Measurements from ENCODE around the gene RAB4B. TPM values are rescaled to one million over a fixed set of nuclear protein-coding genes. Genes with fewer than 3 reads are reported as not detected.
A peak's percentile ranks its signal among the peaks of the same experiment; 100 is the strongest.
"Not testable (repeated sequence)": the region's sequence is repeated elsewhere in the genome, so short reads cannot be mapped to it uniquely, and the experiment has no call there.

The RAB4B gene
- total RNA-seq, 1 donor from 2014 or later, result 29.2 TPM

DNA sequence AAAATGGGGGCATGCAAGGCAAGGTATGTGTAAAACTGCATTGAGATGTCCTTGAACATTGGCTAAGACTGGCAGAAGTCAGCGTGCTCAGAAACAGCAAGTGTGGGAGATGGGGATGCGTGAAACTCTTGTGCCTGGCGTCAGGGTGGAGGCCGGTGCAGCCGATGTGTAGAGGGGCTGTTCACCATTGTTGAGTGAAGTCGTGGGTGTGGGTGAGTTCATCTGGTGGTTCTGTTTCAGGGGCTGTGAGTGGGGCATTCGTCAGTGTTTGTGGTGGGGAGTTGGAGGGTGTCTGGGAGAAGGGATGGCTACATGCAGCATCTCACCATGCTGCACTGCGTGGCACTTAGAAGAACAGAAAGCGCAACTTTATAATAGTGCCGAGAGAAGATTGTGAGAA is 14.1 kb upstream of the RAB4B start:
- Mint-ChIP-seq H3K4me3 (ENCODE audit: unreplicated experiment) (peak overlapping the region; percentile 3), H3K9me3 (ENCODE audit: unreplicated experiment) (no peaks in the 10 kb centered on the region), H3K27ac (ENCODE audit: unreplicated experiment) (peak overlapping the region; percentile 19), H3K36me3 (ENCODE audit: low read depth, unreplicated experiment) (peaks cover 47% of the 10 kb centered on the region), H3K4me1 (ENCODE audit: unreplicated experiment) (peaks cover 43% of the 10 kb centered on the region), H3K27me3 (ENCODE audit: unreplicated experiment) (peaks cover 17% of the 10 kb centered on the region)
- TF ChIP-seq, protein P1, sequence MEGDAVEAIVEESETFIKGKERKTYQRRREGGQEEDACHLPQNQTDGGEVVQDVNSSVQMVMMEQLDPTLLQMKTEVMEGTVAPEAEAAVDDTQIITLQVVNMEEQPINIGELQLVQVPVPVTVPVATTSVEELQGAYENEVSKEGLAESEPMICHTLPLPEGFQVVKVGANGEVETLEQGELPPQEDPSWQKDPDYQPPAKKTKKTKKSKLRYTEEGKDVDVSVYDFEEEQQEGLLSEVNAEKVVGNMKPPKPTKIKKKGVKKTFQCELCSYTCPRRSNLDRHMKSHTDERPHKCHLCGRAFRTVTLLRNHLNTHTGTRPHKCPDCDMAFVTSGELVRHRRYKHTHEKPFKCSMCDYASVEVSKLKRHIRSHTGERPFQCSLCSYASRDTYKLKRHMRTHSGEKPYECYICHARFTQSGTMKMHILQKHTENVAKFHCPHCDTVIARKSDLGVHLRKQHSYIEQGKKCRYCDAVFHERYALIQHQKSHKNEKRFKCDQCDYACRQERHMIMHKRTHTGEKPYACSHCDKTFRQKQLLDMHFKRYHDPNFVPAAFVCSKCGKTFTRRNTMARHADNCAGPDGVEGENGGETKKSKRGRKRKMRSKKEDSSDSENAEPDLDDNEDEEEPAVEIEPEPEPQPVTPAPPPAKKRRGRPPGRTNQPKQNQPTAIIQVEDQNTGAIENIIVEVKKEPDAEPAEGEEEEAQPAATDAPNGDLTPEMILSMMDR (IDR thresholded peaks at IDR 0.05; ENCODE audit: unreplicated experiment), result no peak
- no peak for DNase-seq (ENCODE audit: low spot score)

DNA sequence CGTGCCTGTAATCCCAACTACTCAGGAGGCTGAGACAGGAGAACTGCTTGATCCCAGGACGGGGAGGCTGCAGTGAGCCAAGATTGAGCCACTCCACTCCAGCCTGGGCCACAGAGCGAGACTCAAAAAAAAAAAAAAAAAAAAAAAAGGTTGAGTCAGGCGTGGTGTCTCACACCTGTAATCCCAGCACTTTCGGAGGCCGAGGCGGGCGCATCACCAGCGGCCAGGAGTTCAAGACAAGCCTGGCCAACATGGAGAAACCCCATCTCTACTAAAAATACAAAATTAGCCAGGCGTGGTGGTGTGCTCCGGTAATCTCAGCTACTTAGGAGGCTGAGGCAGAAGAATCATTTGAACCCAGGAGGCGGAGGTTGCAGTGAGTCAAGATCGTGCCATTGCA is 11.7 kb upstream of the RAB4B start:
- peaks cover 43% of the 10 kb centered on the region for H3K36me3 Mint-ChIP-seq (ENCODE audit: low read depth, unreplicated experiment)
- not testable (repeated sequence) for H3K27ac Mint-ChIP-seq (ENCODE audit: unreplicated experiment); H3K9me3 Mint-ChIP-seq (ENCODE audit: unreplicated experiment)

DNA sequence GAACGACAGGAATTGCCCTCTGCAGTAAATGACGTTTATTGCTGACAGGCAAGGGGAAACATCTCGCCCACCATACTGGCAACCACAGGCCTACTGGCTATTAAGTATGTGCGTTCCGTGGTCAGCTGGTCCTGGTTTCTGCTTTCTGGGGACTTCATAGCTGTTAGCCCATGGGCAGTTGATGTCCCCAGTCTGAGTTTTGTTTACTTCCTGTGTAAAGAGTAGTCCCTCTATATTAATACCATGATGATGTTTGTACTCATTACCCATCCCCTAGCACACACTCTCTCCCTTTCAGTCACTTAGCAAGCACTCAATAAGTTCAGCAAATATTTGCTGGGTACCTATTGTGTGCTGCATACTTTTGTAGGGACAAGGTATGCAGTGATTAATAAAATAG is 9.2 kb upstream of the RAB4B start:
- H3K36me3 Mint-ChIP-seq (ENCODE audit: low read depth, unreplicated experiment), result peaks cover 33% of the 10 kb centered on the region
- H3K9me3 Mint-ChIP-seq (ENCODE audit: unreplicated experiment), result no peaks in the 10 kb centered on the region
- H3K27me3 Mint-ChIP-seq (ENCODE audit: unreplicated experiment), result peaks cover 5% of the 10 kb centered on the region
- no peak overlapping the region for H3K27ac Mint-ChIP-seq (ENCODE audit: unreplicated experiment)
- H3K4me3 Mint-ChIP-seq (ENCODE audit: unreplicated experiment), result no peak overlapping the region
- H3K4me1 Mint-ChIP-seq (ENCODE audit: unreplicated experiment), result peaks cover 17% of the 10 kb centered on the region
- TF ChIP-seq, protein P1 (IDR thresholded peaks at IDR 0.05; ENCODE audit: unreplicated experiment), result no peak
- DNase-seq (ENCODE audit: low spot score), result no peak

More for the DNA sequence above, 11.7 kb upstream of the RAB4B start:
- peaks cover 30% of the 10 kb centered on the region for H3K4me1 Mint-ChIP-seq (ENCODE audit: unreplicated experiment)
- not testable (repeated sequence) for DNase-seq (ENCODE audit: low spot score); H3K4me3 Mint-ChIP-seq (ENCODE audit: unreplicated experiment)
- H3K27me3 Mint-ChIP-seq (ENCODE audit: unreplicated experiment), result peaks cover 15% of the 10 kb centered on the region

DNA sequence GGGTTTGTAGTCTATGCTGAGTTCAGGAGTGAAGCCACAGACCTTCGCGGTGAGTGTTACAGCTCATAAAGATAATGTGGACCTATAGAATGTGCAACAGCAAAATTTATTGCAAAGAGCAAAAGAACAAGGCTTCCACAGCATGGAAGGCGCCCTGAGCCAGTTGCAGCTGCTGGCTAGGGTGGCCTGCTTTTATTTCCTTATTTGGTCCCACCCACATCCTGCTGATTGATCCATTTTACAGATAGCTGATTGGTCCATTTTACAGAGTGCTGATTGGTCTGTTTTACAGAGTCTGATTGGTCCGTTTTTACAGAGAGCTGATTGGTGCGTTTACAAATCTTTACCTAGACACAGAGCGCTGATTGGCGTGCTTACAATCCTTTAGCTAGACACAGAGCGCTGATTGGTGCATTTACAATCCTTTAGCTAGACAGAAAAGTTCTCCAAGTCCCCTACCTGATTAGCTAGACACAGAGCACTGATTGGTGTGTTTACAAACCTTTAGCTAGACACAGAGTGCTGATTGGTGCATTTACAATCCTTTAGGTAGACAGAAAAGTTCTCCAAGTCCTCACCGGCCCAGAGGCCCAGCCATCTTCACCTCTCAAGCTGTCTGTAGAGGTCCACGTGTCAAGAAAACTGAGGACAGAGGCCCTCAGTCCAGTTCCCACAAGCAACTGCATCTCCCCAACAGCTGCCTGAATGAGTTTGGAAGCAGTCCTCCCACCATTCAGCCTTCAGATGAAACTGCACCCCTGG is 6.8 kb upstream of the RAB4B start:
- H3K4me1 Mint-ChIP-seq (ENCODE audit: unreplicated experiment); H3K9me3 Mint-ChIP-seq (ENCODE audit: unreplicated experiment); H3K27me3 Mint-ChIP-seq (ENCODE audit: unreplicated experiment); DNase-seq (ENCODE audit: low spot score): not testable (repeated sequence)
- H3K4me3 Mint-ChIP-seq (ENCODE audit: unreplicated experiment), result peak overlapping the region; percentile 66
- H3K36me3 Mint-ChIP-seq (ENCODE audit: low read depth, unreplicated experiment), result peaks cover 15% of the 10 kb centered on the region
- H3K27ac Mint-ChIP-seq (ENCODE audit: unreplicated experiment), result peak overlapping the region; percentile 54

DNA sequence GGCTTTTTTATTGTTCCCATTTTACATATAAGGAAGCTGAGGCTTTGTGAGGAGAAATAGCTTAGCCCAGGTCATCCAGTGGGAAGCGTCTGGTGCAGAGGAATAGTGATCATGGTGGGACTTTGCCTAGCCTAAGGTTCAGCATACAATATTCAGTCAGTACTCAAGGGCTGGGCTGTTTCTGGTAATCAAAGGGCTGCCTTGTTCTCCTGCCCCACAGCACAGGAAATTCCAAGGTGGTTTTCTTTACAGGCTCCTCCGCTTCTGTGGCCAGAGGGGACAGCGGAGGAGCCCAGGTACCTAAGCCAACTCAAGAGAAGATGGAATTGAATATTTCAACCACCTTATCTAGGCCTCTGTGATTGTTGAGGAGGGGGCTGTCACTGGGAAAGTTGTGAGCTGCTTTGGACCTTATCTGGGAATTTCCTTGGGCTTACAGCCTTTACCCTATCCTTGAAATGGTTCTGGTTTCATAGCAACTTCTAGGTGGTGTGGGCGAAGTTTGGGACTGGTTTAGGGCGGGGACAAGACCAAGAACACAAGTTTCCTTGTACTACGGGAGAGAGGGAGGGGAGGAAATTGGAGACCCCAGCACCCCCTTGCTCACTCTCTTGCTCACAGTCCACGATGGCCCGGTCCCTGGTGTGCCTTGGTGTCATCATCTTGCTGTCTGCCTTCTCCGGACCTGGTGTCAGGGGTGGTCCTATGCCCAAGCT is 3.0 kb upstream of the RAB4B start, which contains the start of gene MIA:
TSS of gene MIA (plus strand) at position 606 of the 716 bp plus-strand sequence. CDS start at position 628, 22 bp downstream.
- TF ChIP-seq, protein P1 (IDR thresholded peaks at IDR 0.05; ENCODE audit: unreplicated experiment), result no peak
- Mint-ChIP-seq H3K36me3 (ENCODE audit: low read depth, unreplicated experiment) (peaks cover 15% of the 10 kb centered on the region), H3K27ac (ENCODE audit: unreplicated experiment) (no peak within 1 kb of the TSS), H3K4me1 (ENCODE audit: unreplicated experiment) (peaks cover 16% of the 10 kb centered on the region), H3K4me3 (ENCODE audit: unreplicated experiment) (peak within 1 kb of the TSS; percentile 65), H3K9me3 (ENCODE audit: unreplicated experiment) (no peaks in the 10 kb centered on the region), H3K27me3 (ENCODE audit: unreplicated experiment) (peaks cover 3% of the 10 kb centered on the region)
- no peak for DNase-seq (ENCODE audit: low spot score)

DNA sequence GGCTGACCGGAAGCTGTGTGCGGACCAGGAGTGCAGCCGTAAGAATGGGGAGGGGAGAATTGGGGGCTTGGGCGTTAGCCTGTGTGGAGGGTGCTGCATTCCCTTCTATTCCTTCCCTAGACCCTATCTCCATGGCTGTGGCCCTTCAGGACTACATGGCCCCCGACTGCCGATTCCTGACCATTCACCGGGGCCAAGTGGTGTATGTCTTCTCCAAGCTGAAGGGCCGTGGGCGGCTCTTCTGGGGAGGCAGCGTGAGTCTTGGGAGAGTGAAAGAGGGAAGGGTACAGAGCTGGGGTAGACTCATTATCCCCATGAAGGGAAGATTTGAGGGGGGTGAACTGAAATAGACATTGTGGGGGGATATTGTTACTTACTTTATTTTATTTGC is 2.4 kb upstream of the RAB4B start:
- Mint-ChIP-seq H3K27ac (ENCODE audit: unreplicated experiment) (no peak overlapping the region), H3K27me3 (ENCODE audit: unreplicated experiment) (peaks cover 3% of the 10 kb centered on the region), H3K4me1 (ENCODE audit: unreplicated experiment) (peaks cover 19% of the 10 kb centered on the region), H3K36me3 (ENCODE audit: low read depth, unreplicated experiment) (peaks cover 11% of the 10 kb centered on the region), H3K4me3 (ENCODE audit: unreplicated experiment) (peak overlapping the region; percentile 65), H3K9me3 (ENCODE audit: unreplicated experiment) (no peaks in the 10 kb centered on the region)
- TF ChIP-seq, protein P1 (IDR thresholded peaks at IDR 0.05; ENCODE audit: unreplicated experiment), result no peak
- no peak for DNase-seq (ENCODE audit: low spot score)
